Epidermal melanocyte (primary cell): ENCODE data around the gene L1CAM.
"Not testable (repeated sequence)": the region's sequence is repeated elsewhere in the genome, so short reads cannot be mapped to it uniquely, and the experiment has no call there.

Experiments
- DNase-seq: peaks from one replicate; pipeline ENCODE4 v3.0.0; 2011; ENCODE audit warnings: low spot score; ENCODE audit not compliant: insufficient read length

The L1CAM gene

GRCh38 chrX:153830640-153831428 is 55.1 kb downstream of the L1CAM start:
- no peak for DNase-seq

GRCh38 chrX:153829799-153830639 is 56.0 kb downstream of the L1CAM start, which contains the start of gene PDZD4:
PDZD4 (minus strand) TSS chrX:153830544; CDS start chrX:153830298, 246 bp downstream.
- no peak for DNase-seq

GRCh38 chrX:153829549-153829798 is 56.5 kb downstream of the L1CAM start:
- no peak for DNase-seq

GRCh38 chrX:153828723-153829548 is 57.0 kb downstream of the L1CAM start:
- DNase-seq: no peak

- no peak for DNase-seq
Observed at GRCh38 chrX:153828308-153828707, 57.7 kb downstream of the L1CAM start.

- no peak for DNase-seq
Observed at GRCh38 chrX:153827903-153828302, 58.1 kb downstream of the L1CAM start.

GRCh38 chrX:153827016-153827415 is 59.0 kb downstream of the L1CAM start:
- DNase-seq: no peak

- no peak for DNase-seq
Observed at GRCh38 chrX:153825042-153825441, 60.9 kb downstream of the L1CAM start.

- no peak for DNase-seq
Observed at GRCh38 chrX:153824348-153824747, 61.6 kb downstream of the L1CAM start.

- DNase-seq: no peak
Observed at GRCh38 chrX:153821066-153821465, 64.9 kb downstream of the L1CAM start.

- DNase-seq: no peak
Observed at GRCh38 chrX:153820601-153821000, 65.4 kb downstream of the L1CAM start.

- no peak for DNase-seq
Observed at GRCh38 chrX:153819384-153820040, 66.5 kb downstream of the L1CAM start.

GRCh38 chrX:153818571-153819383 is 67.2 kb downstream of the L1CAM start:
- DNase-seq: no peak

GRCh38 chrX:153818064-153818463 is 67.9 kb downstream of the L1CAM start:
- not testable (repeated sequence) for DNase-seq

GRCh38 chrX:153816831-153817690 is 68.9 kb downstream of the L1CAM start:
- DNase-seq: no peak

GRCh38 chrX:153814591-153815315 is 71.2 kb downstream of the L1CAM start:
- DNase-seq: no peak

- no peak for DNase-seq
Observed at GRCh38 chrX:153813161-153813560, 72.8 kb downstream of the L1CAM start.

GRCh38 chrX:153812220-153812619 is 73.8 kb downstream of the L1CAM start:
- DNase-seq: no peak
